ENCODE results near the gene MYH9.

Gene MYH9

DNA sequence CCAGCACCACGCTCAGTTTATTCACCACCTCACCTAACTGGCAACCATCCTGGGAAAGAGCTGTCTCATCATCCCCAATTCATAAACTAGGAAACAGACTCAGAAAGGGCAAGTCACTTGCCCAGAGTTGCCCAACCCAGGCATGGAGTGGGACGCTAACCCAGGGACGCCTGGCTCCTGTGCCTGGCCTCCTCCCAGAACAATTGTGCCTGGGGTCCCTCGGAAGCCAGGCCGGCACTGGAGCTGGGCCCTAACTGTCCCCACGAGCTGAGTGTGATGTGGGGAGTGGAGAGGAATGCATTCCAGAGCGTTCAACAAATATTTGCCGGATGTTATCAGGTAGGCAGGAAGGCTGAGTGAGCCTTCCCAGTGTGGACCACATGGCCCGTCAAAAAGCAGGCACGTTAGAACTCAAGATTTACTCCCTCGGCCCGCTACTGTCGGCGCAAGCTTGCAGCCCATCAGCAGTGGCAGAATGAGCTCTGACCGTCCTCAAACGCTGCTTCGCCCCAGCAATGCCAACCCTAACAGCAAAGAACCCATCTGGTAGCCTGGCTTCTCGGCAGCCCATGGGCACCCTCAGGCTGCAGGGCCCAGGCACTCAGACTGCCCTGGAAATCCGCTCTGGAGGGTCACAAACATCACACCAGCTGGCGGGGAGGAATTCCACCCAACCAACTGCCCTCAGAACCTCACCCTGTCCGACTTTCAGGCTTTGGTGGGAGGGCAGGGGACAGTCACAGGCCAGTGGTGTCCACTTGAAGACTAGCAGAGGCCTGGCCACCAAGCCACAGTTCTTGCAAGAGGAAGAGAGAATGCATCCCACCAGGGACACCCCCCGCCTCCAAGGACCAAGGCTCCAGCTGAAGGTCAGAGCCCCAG is 35.6 kb downstream of the MYH9 start:
- no CpG with 5 or more reads among the region's 22 CpGs for WGBS (ENCODE audit: extremely low coverage, insufficient coverage, low lambda C conversion rate)

GRCh38 chr22:36350751-36351594 is 36.8 kb downstream of the MYH9 start:
- H2AK5ac ChIP-seq (ENCODE audit: low read length) = no peak overlapping the region
- no peaks in the 10 kb centered on the region for H3K36me3 ChIP-seq (ENCODE audit: control insufficient read depth, insufficient read depth, low read length)
- no peak overlapping the region for H2BK5ac ChIP-seq (ENCODE audit: low read length)
- H3K4me1 ChIP-seq (ENCODE audit: control insufficient read depth, low read depth, low read length) = peaks cover 9% of the 10 kb centered on the region
- H3K27ac ChIP-seq (ENCODE audit: low read depth, low read length) = peak overlapping the region; percentile 21
- no peak overlapping the region for H2BK15ac ChIP-seq (replicated peaks; ENCODE audit: low read depth)
- peak overlapping the region; percentile 51 for H3K56ac ChIP-seq (ENCODE audit: low read length)
- peak; percentile 72 for DNase-seq
- H3K4me3 ChIP-seq (ENCODE audit: low read length) = no peak overlapping the region
- H3K18ac ChIP-seq (ENCODE audit: low read length) = peak overlapping the region; percentile 4
- H3K4ac ChIP-seq (ENCODE audit: low read depth, low read length) = no peak overlapping the region
- H3K4me2 ChIP-seq (ENCODE audit: low read length) = no peak overlapping the region
- peaks cover 85% of the 10 kb centered on the region for H3K79me2 ChIP-seq (ENCODE audit: control insufficient read depth, insufficient read depth, low read length)
- no peak overlapping the region for H4K8ac ChIP-seq (ENCODE audit: low read depth, low read length)
- WGBS (ENCODE audit: extremely low coverage, insufficient coverage, low lambda C conversion rate) = no CpG with 5 or more reads among the region's 14 CpGs
- H3K9ac ChIP-seq (ENCODE audit: low read length) = peak overlapping the region; percentile 17
- H4K5ac ChIP-seq (ENCODE audit: low read length) = no peak overlapping the region
- peaks cover 20% of the 10 kb centered on the region for H3K79me1 ChIP-seq (ENCODE audit: low read length)
- no peak overlapping the region for H2BK120ac ChIP-seq (ENCODE audit: low read depth, low read length)
- peak overlapping the region; percentile 51 for H3K23ac ChIP-seq (ENCODE audit: low read length)
- H3K27me3 ChIP-seq (ENCODE audit: insufficient read depth, low read length, poor library complexity) = no peaks in the 10 kb centered on the region

More for the DNA sequence above, 35.6 kb downstream of the MYH9 start:
- Histone ChIP-seq H3K79me2 (ENCODE audit: control insufficient read depth, insufficient read depth, low read length) (peaks cover 85% of the 10 kb centered on the region), H3K4ac (ENCODE audit: low read depth, low read length) (no peak overlapping the region), H3K27me3 (ENCODE audit: insufficient read depth, low read length, poor library complexity) (no peaks in the 10 kb centered on the region), H3K56ac (ENCODE audit: low read length) (peak overlapping the region; percentile 40), H3K4me2 (ENCODE audit: low read length) (no peak overlapping the region), H2BK5ac (ENCODE audit: low read length) (peak overlapping the region; percentile 14), H2AK5ac (ENCODE audit: low read length) (no peak overlapping the region), H3K27ac (ENCODE audit: low read depth, low read length) (no peak overlapping the region), H2BK120ac (ENCODE audit: low read depth, low read length) (no peak overlapping the region), H3K79me1 (ENCODE audit: low read length) (peaks cover 19% of the 10 kb centered on the region), H3K9ac (ENCODE audit: low read length) (peak overlapping the region; percentile 3), H2BK15ac (replicated peaks; ENCODE audit: low read depth) (no peak overlapping the region), H3K23ac (ENCODE audit: low read length) (no peak overlapping the region), H4K5ac (ENCODE audit: low read length) (no peak overlapping the region), H4K8ac (ENCODE audit: low read depth, low read length) (no peak overlapping the region), H3K36me3 (ENCODE audit: control insufficient read depth, insufficient read depth, low read length) (no peaks in the 10 kb centered on the region), H3K4me3 (ENCODE audit: low read length) (no peak overlapping the region), H3K18ac (ENCODE audit: low read length) (no peak overlapping the region), H3K4me1 (ENCODE audit: control insufficient read depth, low read depth, low read length) (peaks cover 10% of the 10 kb centered on the region)
- peak; percentile 61 for DNase-seq

- Histone ChIP-seq H3K4ac (ENCODE audit: low read depth, low read length) (no peak overlapping the region), H2BK120ac (ENCODE audit: low read depth, low read length) (no peak overlapping the region), H2BK5ac (ENCODE audit: low read length) (no peak overlapping the region), H3K4me1 (ENCODE audit: control insufficient read depth, low read depth, low read length) (peaks cover 5% of the 10 kb centered on the region), H3K79me2 (ENCODE audit: control insufficient read depth, insufficient read depth, low read length) (peaks cover 78% of the 10 kb centered on the region), H3K4me2 (ENCODE audit: low read length) (no peak overlapping the region), H4K8ac (ENCODE audit: low read depth, low read length) (no peak overlapping the region), H3K4me3 (ENCODE audit: low read length) (no peak overlapping the region), H3K9ac (ENCODE audit: low read length) (no peak overlapping the region), H3K27me3 (ENCODE audit: insufficient read depth, low read length, poor library complexity) (no peaks in the 10 kb centered on the region), H3K27ac (ENCODE audit: low read depth, low read length) (no peak overlapping the region), H4K5ac (ENCODE audit: low read length) (no peak overlapping the region), H3K23ac (ENCODE audit: low read length) (no peak overlapping the region), H3K56ac (ENCODE audit: low read length) (no peak overlapping the region), H3K79me1 (ENCODE audit: low read length) (peaks cover 17% of the 10 kb centered on the region), H3K36me3 (ENCODE audit: control insufficient read depth, insufficient read depth, low read length) (no peaks in the 10 kb centered on the region), H3K18ac (ENCODE audit: low read length) (no peak overlapping the region), H2AK5ac (ENCODE audit: low read length) (no peak overlapping the region), H2BK15ac (replicated peaks; ENCODE audit: low read depth) (no peak overlapping the region)
- no peak for DNase-seq
- no CpG with 5 or more reads among the region's 2 CpGs for WGBS (ENCODE audit: extremely low coverage, insufficient coverage, low lambda C conversion rate)
Observed at GRCh38 chr22:36349726-36350125, 38.0 kb downstream of the MYH9 start.

- Histone ChIP-seq H3K79me1 (ENCODE audit: low read length) (peaks cover 19% of the 10 kb centered on the region), H4K5ac (ENCODE audit: low read length) (no peak overlapping the region), H2BK15ac (replicated peaks; ENCODE audit: low read depth) (no peak overlapping the region), H3K56ac (ENCODE audit: low read length) (no peak overlapping the region), H3K9ac (ENCODE audit: low read length) (no peak overlapping the region), H2BK5ac (ENCODE audit: low read length) (no peak overlapping the region), H2BK120ac (ENCODE audit: low read depth, low read length) (no peak overlapping the region), H3K23ac (ENCODE audit: low read length) (no peak overlapping the region), H3K4me1 (ENCODE audit: control insufficient read depth, low read depth, low read length) (peaks cover 5% of the 10 kb centered on the region), H3K79me2 (ENCODE audit: control insufficient read depth, insufficient read depth, low read length) (peaks cover 79% of the 10 kb centered on the region), H2AK5ac (ENCODE audit: low read length) (no peak overlapping the region), H3K4ac (ENCODE audit: low read depth, low read length) (no peak overlapping the region), H3K4me2 (ENCODE audit: low read length) (no peak overlapping the region), H3K27me3 (ENCODE audit: insufficient read depth, low read length, poor library complexity) (no peaks in the 10 kb centered on the region), H3K36me3 (ENCODE audit: control insufficient read depth, insufficient read depth, low read length) (no peaks in the 10 kb centered on the region), H3K4me3 (ENCODE audit: low read length) (no peak overlapping the region), H3K18ac (ENCODE audit: low read length) (no peak overlapping the region), H4K8ac (ENCODE audit: low read depth, low read length) (no peak overlapping the region), H3K27ac (ENCODE audit: low read depth, low read length) (no peak overlapping the region)
- DNase-seq = no peak
- WGBS (ENCODE audit: extremely low coverage, insufficient coverage, low lambda C conversion rate) = no CpG with 5 or more reads among the region's 14 CpGs
Observed at GRCh38 chr22:36348760-36349159, 39.0 kb downstream of the MYH9 start.

DNA sequence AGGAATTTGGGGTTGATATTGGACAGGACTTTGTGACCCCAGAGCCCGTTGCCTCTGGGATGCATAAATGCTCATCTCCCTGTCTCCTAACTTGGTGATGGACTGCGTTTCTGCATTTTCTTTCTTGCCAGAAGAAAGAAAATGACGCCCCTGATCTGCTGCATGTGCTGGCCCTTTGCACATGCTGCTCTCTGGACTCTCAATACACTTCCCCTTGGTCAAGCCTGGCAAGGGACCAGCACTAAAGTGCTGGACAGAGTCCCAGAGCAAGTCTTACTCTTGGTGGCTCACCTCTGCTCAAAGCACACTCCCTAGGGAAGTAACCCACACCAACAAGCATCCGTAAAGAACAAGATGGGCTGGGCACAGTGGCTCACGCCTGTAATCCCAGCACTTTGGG is 40.7 kb downstream of the MYH9 start:
- no peak for DNase-seq
- H4K8ac ChIP-seq (ENCODE audit: low read depth, low read length) = no peak overlapping the region
- H3K23ac ChIP-seq (ENCODE audit: low read length) = no peak overlapping the region
- H2BK5ac ChIP-seq (ENCODE audit: low read length) = no peak overlapping the region
- H3K27ac ChIP-seq (ENCODE audit: low read depth, low read length) = no peak overlapping the region
- no peak overlapping the region for H3K4ac ChIP-seq (ENCODE audit: low read depth, low read length)
- H2AK5ac ChIP-seq (ENCODE audit: low read length) = no peak overlapping the region
- peaks cover 3% of the 10 kb centered on the region for H3K4me1 ChIP-seq (ENCODE audit: control insufficient read depth, low read depth, low read length)
- H3K56ac ChIP-seq (ENCODE audit: low read length) = no peak overlapping the region
- H3K4me3 ChIP-seq (ENCODE audit: low read length) = no peak overlapping the region
- no peak overlapping the region for H3K9ac ChIP-seq (ENCODE audit: low read length)
- H3K18ac ChIP-seq (ENCODE audit: low read length) = no peak overlapping the region
- H3K79me2 ChIP-seq (ENCODE audit: control insufficient read depth, insufficient read depth, low read length) = peaks cover 74% of the 10 kb centered on the region
- H3K36me3 ChIP-seq (ENCODE audit: control insufficient read depth, insufficient read depth, low read length) = peaks cover 4% of the 10 kb centered on the region
- H2BK15ac ChIP-seq (replicated peaks; ENCODE audit: low read depth) = no peak overlapping the region
- H3K4me2 ChIP-seq (ENCODE audit: low read length) = no peak overlapping the region
- peaks cover 27% of the 10 kb centered on the region for H3K79me1 ChIP-seq (ENCODE audit: low read length)
- H2BK120ac ChIP-seq (ENCODE audit: low read depth, low read length) = no peak overlapping the region
- no peaks in the 10 kb centered on the region for H3K27me3 ChIP-seq (ENCODE audit: insufficient read depth, low read length, poor library complexity)
- no CpG with 5 or more reads among the region's 5 CpGs for WGBS (ENCODE audit: extremely low coverage, insufficient coverage, low lambda C conversion rate)
- no peak overlapping the region for H4K5ac ChIP-seq (ENCODE audit: low read length)
